ENCODE data around the gene FGD4.

The FGD4 gene

GRCh38 chr12:32566663-32567295, 167.4 kb downstream of the FGD4 start:
- DNase-seq, result no peak

- no peak for DNase-seq
Measured at GRCh38 chr12:32567296-32567674, 167.9 kb downstream of the FGD4 start.

- no peak for DNase-seq
Measured at GRCh38 chr12:32568228-32568627, 168.9 kb downstream of the FGD4 start.

- DNase-seq, result no peak
Measured at GRCh38 chr12:32569259-32569658, 169.9 kb downstream of the FGD4 start.

GRCh38 chr12:32574585-32574984, 175.2 kb downstream of the FGD4 start:
- DNase-seq, result no peak

- no peak for DNase-seq
Measured at GRCh38 chr12:32577328-32577727, 178.0 kb downstream of the FGD4 start.

GRCh38 chr12:32583534-32583933, 184.2 kb downstream of the FGD4 start:
- no peak for DNase-seq

- DNase-seq, result no peak
Measured at GRCh38 chr12:32585680-32586079, 186.3 kb downstream of the FGD4 start.

- DNase-seq, result no peak
Measured at GRCh38 chr12:32586390-32586789, 187.0 kb downstream of the FGD4 start.

- no peak for DNase-seq
Measured at GRCh38 chr12:32587581-32588495, 188.5 kb downstream of the FGD4 start.

GRCh38 chr12:32588604-32589003, 189.2 kb downstream of the FGD4 start:
- no peak for DNase-seq

GRCh38 chr12:32589165-32589865, 190.0 kb downstream of the FGD4 start:
- DNase-seq, result no peak

- no peak for DNase-seq
Measured at GRCh38 chr12:32595251-32595650, 195.9 kb downstream of the FGD4 start.

- DNase-seq, result no peak
Measured at GRCh38 chr12:32596030-32596429, 196.7 kb downstream of the FGD4 start.

- DNase-seq, result no peak
Measured at GRCh38 chr12:32598688-32599087, 199.3 kb downstream of the FGD4 start.

- DNase-seq, result no peak
Measured at GRCh38 chr12:32600681-32601080, 201.3 kb downstream of the FGD4 start.

- DNase-seq, result no peak
Measured at GRCh38 chr12:32603071-32603470, 203.7 kb downstream of the FGD4 start.

- peak; percentile 14 to 34 for DNase-seq
Measured at GRCh38 chr12:32603858-32604257, 204.5 kb downstream of the FGD4 start.

GRCh38 chr12:32604565-32604964, 205.2 kb downstream of the FGD4 start:
- no peak for DNase-seq

- DNase-seq, result no peak
Measured at GRCh38 chr12:32605326-32606095, 206.2 kb downstream of the FGD4 start.

GRCh38 chr12:32606443-32606842, 207.1 kb downstream of the FGD4 start:
- no peak for DNase-seq

GRCh38 chr12:32609966-32610365, 210.6 kb downstream of the FGD4 start:
- no peak for DNase-seq

- no peak for DNase-seq
Measured at GRCh38 chr12:32611986-32612385, 212.6 kb downstream of the FGD4 start.

Data from activated CD4-positive, alpha-beta T cell treated with anti-CD3 and anti-CD28 coated beads, Interleukin-2, amount 50 U/mL, for 48 hours (primary cell).